GM19238 (cell line): Measurements from ENCODE around the gene FASLG.
"Not testable (repeated sequence)": the region's sequence is repeated elsewhere in the genome, so short reads cannot be mapped to it uniquely, and the experiment has no call there.

Source experiments
- DNase-seq: peaks from one replicate; pipeline ENCODE4 v3.0.0; 2011; ENCODE audit warnings: low spot score; ENCODE audit not compliant: insufficient read length

FASLG gene

GRCh38 chr1:172680733-172681275, 21.9 kb downstream of the FASLG start:
- no peak for DNase-seq

GRCh38 chr1:172682812-172683211, 23.9 kb downstream of the FASLG start:
- DNase-seq = no peak

- DNase-seq = no peak
These were observed 27.2 kb downstream of the FASLG start for GRCh38 chr1:172686143-172686542.

GRCh38 chr1:172688428-172689085, 29.7 kb downstream of the FASLG start:
- DNase-seq = not testable (repeated sequence)

- not testable (repeated sequence) for DNase-seq
These were observed 32.0 kb downstream of the FASLG start for GRCh38 chr1:172690925-172691324.

GRCh38 chr1:172697534-172698002, 38.7 kb downstream of the FASLG start:
- DNase-seq = no peak

GRCh38 chr1:172698224-172698623, 39.3 kb downstream of the FASLG start:
- DNase-seq = no peak

- no peak for DNase-seq
These were observed 40.2 kb downstream of the FASLG start for GRCh38 chr1:172699111-172699510.

GRCh38 chr1:172699695-172700227, 40.9 kb downstream of the FASLG start:
- no peak for DNase-seq

GRCh38 chr1:172700556-172700955, 41.7 kb downstream of the FASLG start:
- DNase-seq = no peak

GRCh38 chr1:172704001-172704400, 45.1 kb downstream of the FASLG start:
- no peak for DNase-seq

GRCh38 chr1:172704420-172705210, 45.7 kb downstream of the FASLG start:
- no peak for DNase-seq

- DNase-seq = no peak
These were observed 49.5 kb downstream of the FASLG start for GRCh38 chr1:172708452-172708851.

GRCh38 chr1:172711558-172711957, 52.7 kb downstream of the FASLG start:
- no peak for DNase-seq

- no peak for DNase-seq
These were observed 54.6 kb downstream of the FASLG start for GRCh38 chr1:172713466-172713865.
